Caco-2 (cell line): ENCODE measurements around the gene STK25. TPM values are rescaled to one million over a fixed set of nuclear protein-coding genes. Genes with fewer than 3 reads are reported as not detected.

Experiments used
- BruUV-seq: library from RNA; stranded (reverse); fragments of 400-500 nt; replicated peaks from 2 replicates; lab custom pipeline; 2021; lab: Mats Ljungman, UMichigan
- CTCF ChIA-PET: fragments of 300-600 bp; sonication (Branson Sonifier 250); formaldehyde crosslinking; loops from one replicate; lab custom pipeline; 2022; ENCODE audit warnings: antibody characterized with exemption; lab: Charles Lee
- POLR2A ChIA-PET: fragments of 300-600 bp; sonication (Branson Sonifier 250); formaldehyde crosslinking; loops from one replicate; lab custom pipeline; 2022; ENCODE audit warnings: antibody characterized with exemption; lab: Charles Lee
- DNase-seq, 2 experiments: peaks; one replicate each; pipeline versions ENCODE4 v3.0.0 to v3.0.0-alpha.2; 2020 to 2022
- H3K27me3 ChIP-seq: replicated peaks from 2 replicates; pipeline ENCODE4 v1.6.0; 2011; ENCODE audit warnings: low read length; ENCODE audit not compliant: control insufficient read depth, insufficient read depth
- H3K36me3 ChIP-seq: 2 replicates; pipeline ENCODE4 v1.5.1; 2011; ENCODE audit warnings: low read length; ENCODE audit not compliant: control insufficient read depth, insufficient read depth
- H3K4me1 ChIP-seq: fragments of 250-450 bp; sonication (Bioruptor Pico); 2 replicates; pipeline ENCODE4 v1.5.1; 2020; ENCODE audit warnings: mild to moderate bottlenecking
- H3K4me3 ChIP-seq: 2 replicates; pipeline ENCODE4 v1.5.1; 2011; ENCODE audit warnings: low read depth, mild to moderate bottlenecking, control low read depth, low read length
- H3K9me3 ChIP-seq: fragments of 250-450 bp; sonication (Bioruptor Pico); 2 replicates; pipeline ENCODE4 v1.5.1; 2020; ENCODE audit warnings: mild to moderate bottlenecking, moderate library complexity
- H3K27ac Mint-ChIP-seq: one replicate; pipeline ENCODE4 v1.8.0; 2022; ENCODE audit warnings: mixed read lengths; ENCODE audit not compliant: unreplicated experiment
- H3K27me3 Mint-ChIP-seq: one replicate; pipeline ENCODE4 v1.8.0; 2022; ENCODE audit warnings: mixed read lengths; ENCODE audit not compliant: insufficient read depth, unreplicated experiment
- H3K36me3 Mint-ChIP-seq: one replicate; pipeline ENCODE4 v1.8.0; 2022; ENCODE audit warnings: mild to moderate bottlenecking, mixed read lengths; ENCODE audit not compliant: insufficient read depth, unreplicated experiment
- H3K4me1 Mint-ChIP-seq: one replicate; pipeline ENCODE4 v1.8.0; 2022; ENCODE audit warnings: low read depth, mixed read lengths; ENCODE audit not compliant: unreplicated experiment
- H3K4me3 Mint-ChIP-seq: one replicate; pipeline ENCODE4 v1.8.0; 2022; ENCODE audit warnings: mild to moderate bottlenecking, moderate library complexity, mixed read lengths; ENCODE audit not compliant: unreplicated experiment
- H3K9me3 Mint-ChIP-seq: one replicate; pipeline ENCODE4 v1.8.0; 2022; ENCODE audit warnings: mixed read lengths; ENCODE audit not compliant: unreplicated experiment
- CTCF ChIP-seq, 2 experiments: fragments of 200-600 bp in 1 of 2; IDR thresholded peaks; 1 replicate in 1 of 2; 2 replicates in 1 of 2; pipeline versions ENCODE4 v1.5.1 to v1.8.0; 2011 to 2022; ENCODE audit warnings: antibody characterized with exemption in 1 of 2, control low read depth in 1 of 2, inconsistent platforms in 1 of 2, low read depth in 1 of 2, low read length in 1 of 2, mild to moderate bottlenecking in 1 of 2, moderate library complexity in 1 of 2; ENCODE audit not compliant: insufficient read depth in 1 of 2, severe bottlenecking in 1 of 2, unreplicated experiment in 1 of 2
- intact Hi-C: fragments of 100-400 bp; cut with micrococcal nuclease; formaldehyde crosslinking; loops from one replicate; pipeline ENCODE4 v1.10.0; 2022; ENCODE audit not compliant: unreplicated experiment
- total RNA-seq: library from RNA; stranded (reverse); gene quantifications from 2 replicates; pipeline ENCODE4 v1.2.3, GENCODE V29; 2022

The STK25 gene
- total RNA-seq, 1 experiment from 2014 or later, result 92.6 TPM

GRCh38 chr2:241501551-241501950, 6.8 kb downstream of the STK25 start:
- Histone ChIP-seq H3K4me1 (no peaks in the 10 kb centered on the region), H3K27me3 (no peaks in the 10 kb centered on the region), H3K4me3 (no peak overlapping the region), H3K36me3 (no peaks in the 10 kb centered on the region; the same call in 1 of the 2 replicates), H3K9me3 (no peaks in the 10 kb centered on the region)
- H3K27ac Mint-ChIP-seq, result no peak overlapping the region
- no peaks in the 10 kb centered on the region for H3K27me3 Mint-ChIP-seq
- ChIA-PET CTCF (no interaction called here), POLR2A (no interaction called here)
- DNase-seq, result no peak
- H3K4me1 Mint-ChIP-seq, result no peaks in the 10 kb centered on the region
- no peak overlapping the region for H3K4me3 Mint-ChIP-seq
- intact Hi-C loops, result no loop called here
- no TSS peak for BruUV-seq
- peaks cover 31% of the 10 kb centered on the region for H3K36me3 Mint-ChIP-seq
- no peaks in the 10 kb centered on the region for H3K9me3 Mint-ChIP-seq
- TF ChIP-seq CTCF (IDR thresholded peaks at IDR 0.05; ENCODE audit: insufficient read depth in 1 of 2, low read depth in 1 of 2, low read length in 1 of 2, severe bottlenecking in 1 of 2, unreplicated experiment in 1 of 2), result no peak

- Histone ChIP-seq H3K36me3 (no peaks in the 10 kb centered on the region; the same call in 1 of the 2 replicates), H3K4me3 (no peak overlapping the region), H3K27me3 (no peaks in the 10 kb centered on the region), H3K4me1 (no peaks in the 10 kb centered on the region), H3K9me3 (no peaks in the 10 kb centered on the region)
- no peak overlapping the region for H3K27ac Mint-ChIP-seq
- no peak overlapping the region for H3K4me3 Mint-ChIP-seq
- ChIA-PET POLR2A (no interaction called here), CTCF (no interaction called here)
- intact Hi-C loops, result no loop called here
- DNase-seq, result no peak
- no peaks in the 10 kb centered on the region for H3K4me1 Mint-ChIP-seq
- no peaks in the 10 kb centered on the region for H3K9me3 Mint-ChIP-seq
- no peaks in the 10 kb centered on the region for H3K27me3 Mint-ChIP-seq
- H3K36me3 Mint-ChIP-seq, result peaks cover 33% of the 10 kb centered on the region
- BruUV-seq, result no TSS peak
- no peak for TF ChIP-seq CTCF (IDR thresholded peaks at IDR 0.05; ENCODE audit: insufficient read depth in 1 of 2, low read depth in 1 of 2, low read length in 1 of 2, severe bottlenecking in 1 of 2, unreplicated experiment in 1 of 2)
Observed at GRCh38 chr2:241501099-241501541, 7.3 kb downstream of the STK25 start.

GRCh38 chr2:241500431-241500975, 7.9 kb downstream of the STK25 start:
- DNase-seq, result no peak
- Mint-ChIP-seq H3K36me3 (peaks cover 33% of the 10 kb centered on the region), H3K9me3 (no peaks in the 10 kb centered on the region), H3K27me3 (no peaks in the 10 kb centered on the region), H3K4me1 (no peaks in the 10 kb centered on the region), H3K4me3 (no peak overlapping the region), H3K27ac (no peak overlapping the region)
- Histone ChIP-seq H3K9me3 (no peaks in the 10 kb centered on the region), H3K4me1 (no peaks in the 10 kb centered on the region), H3K36me3 (no peaks in the 10 kb centered on the region; the same call in 1 of the 2 replicates), H3K27me3 (no peaks in the 10 kb centered on the region), H3K4me3 (no peak overlapping the region)
- BruUV-seq, result no TSS peak
- ChIA-PET CTCF (no interaction called here), POLR2A (no interaction called here)
- intact Hi-C loops, result no loop called here
- no peak for TF ChIP-seq CTCF (IDR thresholded peaks at IDR 0.05; ENCODE audit: insufficient read depth in 1 of 2, low read depth in 1 of 2, low read length in 1 of 2, severe bottlenecking in 1 of 2, unreplicated experiment in 1 of 2)
